Measurements from ENCODE around the gene GRK5. TPM values are rescaled to one million over a fixed set of nuclear protein-coding genes. Genes with fewer than 3 reads are reported as not detected.

GRK5 gene
- total RNA-seq, 1 experiment from 2014 or later, result 4.5 TPM

GRCh38 chr10:119291223-119291900, 84.0 kb downstream of the GRK5 start:
- Histone ChIP-seq H3K27me3 (ENCODE audit: low read length) (no peaks in the 10 kb centered on the region), H3K79me2 (ENCODE audit: low read length) (no peaks in the 10 kb centered on the region), H3K9ac (ENCODE audit: low read length) (no peak overlapping the region), H4K20me1 (ENCODE audit: low read length) (no peaks in the 10 kb centered on the region), H3K4me1 (ENCODE audit: insufficient read depth, low read length) (no peaks in the 10 kb centered on the region), H2AFZ (ENCODE audit: low read length) (no peak overlapping the region), H3K27ac (ENCODE audit: low read length) (no peak overlapping the region), H3K4me3 (ENCODE audit: low read length) (no peak overlapping the region), H3K36me3 (ENCODE audit: low read depth, low read length) (no peaks in the 10 kb centered on the region), H3K9me2 (replicated peaks; ENCODE audit: low read length) (no peaks in the 10 kb centered on the region), H3K9me3 (ENCODE audit: low read length) (no peaks in the 10 kb centered on the region), H3F3A (ENCODE audit: low read length, unreplicated experiment) (no peaks in the 10 kb centered on the region), H3K4me2 (ENCODE audit: low read length) (no peak overlapping the region)
- CTCF ChIA-PET, result no interaction called here
- no peak for ATAC-seq
- DNase-seq, result no peak
- intact Hi-C loops (cut with micrococcal nuclease), result no loop called here
- POLR2A ChIA-PET (ENCODE audit: unreplicated experiment), result no interaction called here
- no TSS peak for BruUV-seq (replicated peaks)
- TF ChIP-seq EZH2 (IDR thresholded peaks at IDR 0.05; ENCODE audit: low read length, unreplicated experiment) (no peak), EZH2phosphoT487 (IDR thresholded peaks at IDR 0.05; ENCODE audit: borderline replicate concordance, low read length) (no peak)
- TF ChIP-seq, protein P1, sequence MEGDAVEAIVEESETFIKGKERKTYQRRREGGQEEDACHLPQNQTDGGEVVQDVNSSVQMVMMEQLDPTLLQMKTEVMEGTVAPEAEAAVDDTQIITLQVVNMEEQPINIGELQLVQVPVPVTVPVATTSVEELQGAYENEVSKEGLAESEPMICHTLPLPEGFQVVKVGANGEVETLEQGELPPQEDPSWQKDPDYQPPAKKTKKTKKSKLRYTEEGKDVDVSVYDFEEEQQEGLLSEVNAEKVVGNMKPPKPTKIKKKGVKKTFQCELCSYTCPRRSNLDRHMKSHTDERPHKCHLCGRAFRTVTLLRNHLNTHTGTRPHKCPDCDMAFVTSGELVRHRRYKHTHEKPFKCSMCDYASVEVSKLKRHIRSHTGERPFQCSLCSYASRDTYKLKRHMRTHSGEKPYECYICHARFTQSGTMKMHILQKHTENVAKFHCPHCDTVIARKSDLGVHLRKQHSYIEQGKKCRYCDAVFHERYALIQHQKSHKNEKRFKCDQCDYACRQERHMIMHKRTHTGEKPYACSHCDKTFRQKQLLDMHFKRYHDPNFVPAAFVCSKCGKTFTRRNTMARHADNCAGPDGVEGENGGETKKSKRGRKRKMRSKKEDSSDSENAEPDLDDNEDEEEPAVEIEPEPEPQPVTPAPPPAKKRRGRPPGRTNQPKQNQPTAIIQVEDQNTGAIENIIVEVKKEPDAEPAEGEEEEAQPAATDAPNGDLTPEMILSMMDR (conservative IDR thresholded peaks at IDR 0.05; ENCODE audit: low read depth, low read length), result no peak

DNA sequence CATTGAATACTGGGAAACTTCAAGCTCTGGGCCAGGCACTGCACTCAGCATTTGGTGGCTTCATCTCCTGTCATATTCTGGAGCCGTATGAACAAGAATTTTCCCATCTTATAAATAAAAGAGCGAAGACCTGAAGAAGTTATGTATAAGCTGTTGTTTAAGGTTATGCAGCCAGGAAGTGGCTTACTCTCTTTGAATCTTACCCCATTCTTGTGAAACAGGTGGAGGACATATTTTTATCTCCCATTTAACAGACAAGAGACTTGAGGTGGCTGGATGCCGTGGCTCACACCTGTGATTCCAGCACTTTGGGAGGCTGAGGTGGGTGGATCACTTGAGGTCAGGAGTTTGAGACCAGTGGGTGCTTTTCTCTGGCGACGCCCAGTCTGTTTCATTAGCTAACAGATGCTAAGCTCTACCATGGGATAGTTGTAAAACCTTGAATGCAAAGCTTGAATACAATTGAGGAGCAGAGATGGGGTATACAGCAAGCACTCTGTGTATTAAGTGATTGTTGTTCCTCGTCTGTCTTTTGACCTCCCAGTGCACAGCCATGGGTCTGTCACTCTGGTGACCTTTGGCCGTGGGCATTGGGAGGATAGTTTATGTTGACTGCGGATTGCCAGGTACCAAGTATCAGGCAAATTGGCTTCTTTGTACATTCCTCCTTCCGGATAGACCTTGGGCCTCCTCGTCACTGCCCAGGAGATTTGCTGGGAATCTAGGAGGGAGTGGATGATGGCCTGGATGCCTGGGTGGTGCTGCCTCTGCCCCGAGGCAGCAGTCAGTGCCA, 85.8 kb downstream of the GRK5 start:
- Histone ChIP-seq H3K4me3 (ENCODE audit: low read length) (no peak overlapping the region), H3K27me3 (ENCODE audit: low read length) (no peaks in the 10 kb centered on the region), H3K36me3 (ENCODE audit: low read depth, low read length) (no peaks in the 10 kb centered on the region), H3K4me2 (ENCODE audit: low read length) (no peak overlapping the region), H3K4me1 (ENCODE audit: insufficient read depth, low read length) (no peaks in the 10 kb centered on the region), H3K79me2 (ENCODE audit: low read length) (no peaks in the 10 kb centered on the region), H3K9ac (ENCODE audit: low read length) (no peak overlapping the region), H4K20me1 (ENCODE audit: low read length) (no peaks in the 10 kb centered on the region), H3F3A (ENCODE audit: low read length, unreplicated experiment) (no peaks in the 10 kb centered on the region), H3K27ac (ENCODE audit: low read length) (no peak overlapping the region), H3K9me2 (replicated peaks; ENCODE audit: low read length) (no peaks in the 10 kb centered on the region), H3K9me3 (ENCODE audit: low read length) (no peaks in the 10 kb centered on the region), H2AFZ (ENCODE audit: low read length) (no peak overlapping the region)
- no peak for DNase-seq
- CTCF ChIA-PET, result no interaction called here
- POLR2A ChIA-PET (ENCODE audit: unreplicated experiment), result no interaction called here
- no peak for TF ChIP-seq EZH2 (IDR thresholded peaks at IDR 0.05; ENCODE audit: low read length, unreplicated experiment)
- ATAC-seq, result no peak
- BruUV-seq (replicated peaks), result no TSS peak
- intact Hi-C loops (cut with micrococcal nuclease), result no loop called here

DNA sequence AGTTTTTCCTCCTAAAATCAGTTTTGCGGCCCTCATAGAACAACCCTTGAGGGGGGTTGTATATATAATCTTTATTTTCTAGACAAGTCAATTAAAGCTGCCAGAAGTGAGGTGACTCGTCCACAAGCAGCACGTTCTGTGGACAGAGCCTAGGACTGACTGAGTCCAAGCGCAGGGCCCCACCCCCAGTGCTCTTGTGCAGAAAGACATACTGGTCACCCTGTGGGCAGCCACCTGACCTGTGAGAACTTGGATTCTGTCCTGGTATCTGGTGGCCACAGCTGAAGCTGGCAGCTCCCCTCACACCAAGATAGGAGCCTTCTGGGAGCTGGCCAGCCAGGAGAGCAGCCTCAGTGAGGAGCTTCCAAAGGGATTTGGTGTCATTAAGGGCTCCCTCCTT, 89.3 kb downstream of the GRK5 start:
- ChIA-PET POLR2A (ENCODE audit: unreplicated experiment) (no interaction called here), CTCF (no interaction called here)
- Histone ChIP-seq H3K27ac (ENCODE audit: low read length) (no peak overlapping the region), H3K4me1 (ENCODE audit: insufficient read depth, low read length) (peaks cover 11% of the 10 kb centered on the region; the same call in 1 of the 2 replicates), H3K79me2 (ENCODE audit: low read length) (no peaks in the 10 kb centered on the region), H3K4me2 (ENCODE audit: low read length) (no peak overlapping the region), H2AFZ (ENCODE audit: low read length) (no peak overlapping the region), H3K9me2 (replicated peaks; ENCODE audit: low read length) (no peaks in the 10 kb centered on the region), H3K9ac (ENCODE audit: low read length) (no peak overlapping the region), H3K36me3 (ENCODE audit: low read depth, low read length) (no peaks in the 10 kb centered on the region), H4K20me1 (ENCODE audit: low read length) (no peaks in the 10 kb centered on the region), H3F3A (ENCODE audit: low read length, unreplicated experiment) (no peaks in the 10 kb centered on the region), H3K4me3 (ENCODE audit: low read length) (no peak overlapping the region), H3K27me3 (ENCODE audit: low read length) (no peaks in the 10 kb centered on the region), H3K9me3 (ENCODE audit: low read length) (no peaks in the 10 kb centered on the region)
- BruUV-seq (replicated peaks), result no TSS peak
- ATAC-seq (0 out of 2 replicates have a peak, but pooled peaks have one; percentile 18), DNase-seq (no peak)
- intact Hi-C loops (cut with micrococcal nuclease), result no loop called here
- TF ChIP-seq EZH2phosphoT487 (IDR thresholded peaks at IDR 0.05; ENCODE audit: borderline replicate concordance, low read length) (no peak), EZH2 (IDR thresholded peaks at IDR 0.05; ENCODE audit: low read length, unreplicated experiment) (no peak)
- TF ChIP-seq, protein P1 (conservative IDR thresholded peaks at IDR 0.05; ENCODE audit: low read depth, low read length), result no peak
